CD4-positive, alpha-beta T cell treated with Interleukin-17A for 4 hours (primary cell): ENCODE results near the gene CACNB2.
"Not testable (repeated sequence)": the region's sequence is repeated elsewhere in the genome, so short reads cannot be mapped to it uniquely, and the experiment has no call there.

ENCODE experiments used
- DNase-seq: peaks from one replicate; pipeline ENCODE4 v3.0.0-alpha.2; 2020; ENCODE audit warnings: mixed read lengths

Gene CACNB2

DNA sequence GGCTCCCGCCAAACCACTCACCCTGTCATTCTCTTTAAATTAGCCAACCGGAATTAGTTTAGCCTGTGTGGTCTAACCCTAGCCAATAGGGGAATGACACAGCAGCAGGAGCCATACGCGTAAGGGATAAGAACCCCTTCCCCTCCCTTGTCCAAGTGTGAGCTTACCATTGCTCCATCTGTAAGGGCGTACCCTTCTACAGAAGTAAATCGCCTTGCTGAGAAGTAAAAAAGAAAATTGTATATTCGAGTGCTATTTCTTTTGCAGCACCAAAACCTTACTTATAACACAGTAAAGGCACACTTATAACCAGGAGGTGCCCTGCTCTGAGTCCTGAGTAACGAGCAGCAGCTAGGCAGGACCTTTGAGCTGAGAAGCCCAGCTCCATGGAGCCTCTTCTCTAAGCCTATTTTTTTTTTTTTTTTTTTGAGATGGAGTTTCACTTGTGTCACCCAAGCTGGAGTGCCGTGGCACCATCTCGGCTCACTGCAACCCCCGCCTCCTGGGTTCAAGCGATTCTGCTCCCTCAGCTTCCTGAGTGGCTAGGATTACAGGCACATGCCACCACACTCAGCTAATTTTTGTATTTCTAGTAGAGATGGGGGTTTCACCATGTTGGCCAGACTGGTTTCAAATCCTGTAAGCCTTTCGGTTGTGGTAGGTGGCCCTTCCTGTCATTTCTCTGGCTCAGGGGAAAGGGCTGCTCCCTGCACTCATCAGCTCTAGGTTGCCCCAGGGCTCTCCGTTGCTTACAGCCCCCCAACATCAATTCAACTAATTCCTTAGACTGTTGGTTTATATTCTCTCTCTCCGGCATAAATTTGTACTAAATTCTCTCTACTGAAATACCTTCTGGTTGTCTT, 437.8 kb downstream of the CACNB2 start:
- no peak for DNase-seq

DNA sequence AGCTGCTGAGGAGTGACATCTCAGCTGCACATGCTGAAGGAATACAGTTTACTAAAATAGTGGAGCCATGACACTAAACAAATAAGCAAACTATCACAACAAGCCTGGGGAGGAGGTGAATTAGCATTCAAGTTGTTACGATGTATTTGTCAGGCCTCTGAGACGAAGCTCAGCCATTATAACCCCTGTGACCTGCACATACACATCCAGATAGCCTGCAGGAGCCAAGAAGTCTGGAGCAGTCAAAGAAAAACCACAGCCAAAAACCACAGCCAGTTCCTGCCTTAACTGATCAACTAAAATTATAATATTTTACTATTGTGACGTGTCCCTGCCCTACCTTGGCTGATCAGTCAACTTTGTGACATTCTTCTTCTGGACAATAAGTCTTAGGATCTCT, 442.6 kb downstream of the CACNB2 start:
- no peak for DNase-seq

DNA sequence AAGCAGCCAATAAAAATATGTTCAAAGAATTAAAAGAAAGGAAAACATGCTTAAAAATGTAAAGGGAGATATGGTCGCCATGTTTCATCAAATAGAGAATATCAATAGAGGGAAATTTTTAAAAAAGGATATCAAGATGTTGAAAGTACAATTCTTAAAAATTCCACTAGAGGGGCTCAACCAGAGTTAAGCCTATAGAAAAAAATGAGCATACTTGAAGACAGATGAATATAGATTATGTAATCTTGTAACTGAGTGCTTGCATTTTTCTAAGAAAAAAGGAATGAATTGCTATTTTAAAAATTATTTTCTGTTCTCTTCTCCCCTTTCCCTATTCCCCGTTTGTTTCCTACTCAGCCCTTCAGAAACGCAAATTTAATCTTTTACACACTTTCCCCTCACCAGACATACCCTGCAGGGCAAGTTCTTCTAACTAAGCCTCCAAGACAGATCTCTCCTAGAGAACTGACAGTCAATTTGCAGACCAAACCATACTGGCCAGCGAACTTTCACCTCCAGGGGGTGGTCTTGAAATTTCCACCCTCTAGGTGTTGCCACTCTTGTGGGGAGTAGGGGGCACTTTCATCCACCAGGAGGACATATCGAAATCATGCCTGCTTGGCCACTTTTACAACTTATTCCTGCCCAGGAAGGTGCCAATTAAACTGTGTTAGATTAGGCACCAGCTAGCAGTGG, 443.5 kb downstream of the CACNB2 start:
- no peak for DNase-seq

DNA sequence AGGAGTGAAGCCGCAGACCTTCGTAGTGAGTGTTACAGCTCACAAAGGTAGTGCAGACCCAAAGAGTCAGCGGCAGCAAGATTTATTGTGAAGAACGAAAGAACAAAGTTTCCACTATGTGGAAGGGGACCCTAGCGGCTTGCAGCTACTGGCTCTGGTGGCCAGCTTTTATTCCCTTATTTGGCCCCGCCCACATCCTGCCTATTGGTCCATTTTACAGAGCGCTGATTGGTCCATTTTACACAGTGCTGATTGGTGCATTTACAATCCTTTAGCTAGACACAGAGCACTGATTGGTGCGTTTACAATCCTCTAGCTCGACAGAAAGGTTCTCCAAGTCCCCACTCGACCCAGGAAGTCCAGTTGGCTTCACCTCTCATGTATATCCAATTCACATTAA, 446.4 kb downstream of the CACNB2 start:
- not testable (repeated sequence) for DNase-seq

DNA sequence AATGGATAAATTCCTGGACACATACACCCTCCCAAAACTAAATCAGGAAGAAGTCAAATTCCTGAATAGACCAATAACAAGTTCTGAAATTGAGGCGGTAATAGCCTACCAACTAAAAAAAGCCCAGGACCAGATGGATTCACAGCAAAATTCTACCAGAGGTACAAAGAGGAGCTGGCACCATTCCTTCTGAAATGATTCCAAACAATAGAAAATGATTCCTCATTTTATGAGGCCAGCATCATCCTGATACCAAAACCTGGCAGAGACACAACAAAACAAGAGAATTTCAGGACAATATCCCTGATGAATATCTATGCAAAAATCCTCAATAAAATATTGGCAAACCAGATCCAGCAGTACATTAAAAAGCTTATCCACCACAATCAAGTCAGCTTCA, 450.9 kb downstream of the CACNB2 start:
- DNase-seq, result not testable (repeated sequence)
